Measurements from ENCODE around the gene GTPBP10. TPM values are rescaled to one million over a fixed set of nuclear protein-coding genes. Genes with fewer than 3 reads are reported as not detected.
A peak's percentile ranks its signal among the peaks of the same experiment; 100 is the strongest.

Gene GTPBP10
- total and polyA plus RNA-seq, 9 of the 15 experiments (the other 6 are each of a cell fraction or from before 2014, with no cell fraction given), result 34.6 to 89.8 (median 76.4) TPM

DNA sequence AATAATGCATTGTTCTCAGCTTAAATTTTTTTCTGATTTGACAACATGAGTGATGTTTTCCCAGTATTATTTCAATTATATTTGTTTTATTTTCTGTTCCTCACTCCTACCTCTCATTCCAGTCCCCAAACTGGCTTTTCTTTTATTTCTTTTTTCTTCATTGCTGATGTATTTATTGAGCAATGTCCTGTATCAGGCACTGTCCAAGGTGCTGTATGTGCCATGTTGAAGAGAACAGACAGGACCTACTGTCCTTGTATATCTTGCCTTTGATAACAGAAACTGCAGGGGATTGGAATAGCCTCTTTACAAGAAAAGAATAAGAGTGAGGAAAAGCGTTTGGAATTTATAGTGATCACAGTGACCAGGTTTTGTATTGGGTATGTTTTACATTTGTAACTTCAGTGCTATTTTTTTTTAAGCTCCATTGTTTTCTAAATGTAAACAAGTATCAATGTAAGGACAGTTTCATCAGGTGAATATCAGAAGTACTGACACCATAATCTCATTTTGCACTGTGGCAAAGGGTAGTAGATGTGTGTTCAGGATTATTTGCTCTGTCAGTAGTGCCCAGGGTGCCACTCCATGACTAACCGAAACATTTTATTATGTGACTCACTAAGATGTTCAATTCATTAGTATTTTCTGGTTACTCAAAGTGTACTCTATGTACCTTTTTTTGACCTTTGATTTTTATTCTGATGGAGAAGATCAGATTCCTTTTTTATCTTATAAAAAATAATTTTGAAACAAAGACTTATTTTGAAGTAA lies 41.1 kb downstream of the GTPBP10 start:
- Histone ChIP-seq H3K9me1 (ENCODE audit: control insufficient read depth, insufficient read depth, low read length) (no peaks in the 10 kb centered on the region), H3K4me2 (ENCODE audit: insufficient read depth, low read length) (no peak overlapping the region), H3K27me3 (ENCODE audit: control insufficient read depth in 2 of 2, insufficient read depth in 2 of 2, low read length in 2 of 2) (no peaks in the 10 kb centered on the region), H3K27ac (ENCODE audit: extremely low read depth, low read depth, low read length) (no peak overlapping the region), H3K9me3 (replicated peaks; ENCODE audit: control insufficient read depth, insufficient read depth, low read depth, low read length) (no peaks in the 10 kb centered on the region; the same call in 1 of the 2 replicates), H3K4me1 (replicated peaks in 1 of 2; ENCODE audit: control insufficient read depth in 2 of 2, insufficient read depth in 2 of 2, low read length in 2 of 2) (no peaks in the 10 kb centered on the region), H2AFZ (ENCODE audit: low read depth, low read length) (no peak overlapping the region), H3K4me3 (no peak overlapping the region), H4K20me1 (replicated peaks; ENCODE audit: control insufficient read depth, insufficient read depth, low read length) (no peaks in the 10 kb centered on the region), H3K79me2 (ENCODE audit: control insufficient read depth, insufficient read depth, low read length) (no peaks in the 10 kb centered on the region), H3K36me3 (ENCODE audit: control insufficient read depth, insufficient read depth, low read length) (peaks cover 43% of the 10 kb centered on the region), H3K9ac (ENCODE audit: insufficient read depth in 1 of 2, low read depth in 2 of 2, low read length in 2 of 2) (no peak overlapping the region)
- ATAC-seq, result no peak
- 83% methylated on average over 2 of the region's 2 CpGs for WGBS (ENCODE audit: insufficient coverage, low coverage, missing lambda C conversion rate)
- TF ChIP-seq EHMT2 (IDR thresholded peaks at IDR 0.05), result 0 out of 2 replicates have a peak, but pooled peaks have one; percentile 52
- no peak for TF ChIP-seq SMAD2 (IDR thresholded peaks at IDR 0.05; ENCODE audit: low read depth, low read length)
- TF ChIP-seq, protein P1, sequence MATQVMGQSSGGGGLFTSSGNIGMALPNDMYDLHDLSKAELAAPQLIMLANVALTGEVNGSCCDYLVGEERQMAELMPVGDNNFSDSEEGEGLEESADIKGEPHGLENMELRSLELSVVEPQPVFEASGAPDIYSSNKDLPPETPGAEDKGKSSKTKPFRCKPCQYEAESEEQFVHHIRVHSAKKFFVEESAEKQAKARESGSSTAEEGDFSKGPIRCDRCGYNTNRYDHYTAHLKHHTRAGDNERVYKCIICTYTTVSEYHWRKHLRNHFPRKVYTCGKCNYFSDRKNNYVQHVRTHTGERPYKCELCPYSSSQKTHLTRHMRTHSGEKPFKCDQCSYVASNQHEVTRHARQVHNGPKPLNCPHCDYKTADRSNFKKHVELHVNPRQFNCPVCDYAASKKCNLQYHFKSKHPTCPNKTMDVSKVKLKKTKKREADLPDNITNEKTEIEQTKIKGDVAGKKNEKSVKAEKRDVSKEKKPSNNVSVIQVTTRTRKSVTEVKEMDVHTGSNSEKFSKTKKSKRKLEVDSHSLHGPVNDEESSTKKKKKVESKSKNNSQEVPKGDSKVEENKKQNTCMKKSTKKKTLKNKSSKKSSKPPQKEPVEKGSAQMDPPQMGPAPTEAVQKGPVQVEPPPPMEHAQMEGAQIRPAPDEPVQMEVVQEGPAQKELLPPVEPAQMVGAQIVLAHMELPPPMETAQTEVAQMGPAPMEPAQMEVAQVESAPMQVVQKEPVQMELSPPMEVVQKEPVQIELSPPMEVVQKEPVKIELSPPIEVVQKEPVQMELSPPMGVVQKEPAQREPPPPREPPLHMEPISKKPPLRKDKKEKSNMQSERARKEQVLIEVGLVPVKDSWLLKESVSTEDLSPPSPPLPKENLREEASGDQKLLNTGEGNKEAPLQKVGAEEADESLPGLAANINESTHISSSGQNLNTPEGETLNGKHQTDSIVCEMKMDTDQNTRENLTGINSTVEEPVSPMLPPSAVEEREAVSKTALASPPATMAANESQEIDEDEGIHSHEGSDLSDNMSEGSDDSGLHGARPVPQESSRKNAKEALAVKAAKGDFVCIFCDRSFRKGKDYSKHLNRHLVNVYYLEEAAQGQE (IDR thresholded peaks at IDR 0.05; ENCODE audit: borderline replicate concordance), result peak; percentile 68
- TF ChIP-seq, protein P1 (CRISPR knock-in tag; IDR thresholded peaks at IDR 0.05; ENCODE audit: low read depth), result no peak
- no peak for FAIRE-seq
- BruUV-seq (replicated peaks), result no TSS peak
- CTCF ChIA-PET (ENCODE audit: low intra/inter-chr PET ratio), result no interaction called here
- intact Hi-C loops (cut with micrococcal nuclease) (no loop called here), in situ Hi-C loops (cut with MboI) (no loop called here)
- no peak for DNase-seq (ENCODE audit: extremely low read depth in 1 of 4, low spot score in 3 of 4)
- POLR2A ChIA-PET, result interaction anchor here (0.6 kb wide), 1 partner anchor 163 kb away, joined by 3 read pairs; no protein-coding TSS in a partner anchor
